ENCODE measurements around the gene CDC14A. TPM values are rescaled to one million over a fixed set of nuclear protein-coding genes. Genes with fewer than 3 reads are reported as not detected.

The CDC14A gene
- total RNA-seq, 1 experiment from 2014 or later, result 6.8 TPM

DNA sequence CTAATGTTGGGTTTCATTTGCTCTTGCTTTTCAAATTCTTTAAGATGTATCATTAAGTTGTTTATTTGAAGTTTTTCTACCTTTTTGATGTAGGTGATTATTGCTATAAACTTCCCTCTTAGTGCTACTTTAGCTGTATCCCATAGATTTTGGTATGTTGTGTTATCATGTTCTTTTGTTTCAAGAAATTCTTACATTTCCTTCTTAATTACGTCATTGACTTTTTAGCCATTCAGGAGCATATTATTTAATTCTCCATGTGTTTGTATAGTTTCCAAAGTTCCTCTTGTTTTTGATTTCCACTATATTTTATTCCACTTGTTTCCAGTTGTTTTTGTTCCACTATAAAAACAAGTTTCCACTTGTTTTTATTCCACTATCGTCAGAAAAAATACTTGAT is 200.6 kb downstream of the CDC14A start:
- Histone ChIP-seq H3K36me3 (ENCODE audit: insufficient read depth, low read length, poor library complexity, severe bottlenecking) (no peaks in the 10 kb centered on the region), H3K27me3 (replicated peaks; ENCODE audit: insufficient read depth, low read depth, low read length, poor library complexity) (no peaks in the 10 kb centered on the region), H3K9me3 (ENCODE audit: low read depth, low read length, poor library complexity, severe bottlenecking) (peaks cover 5% of the 10 kb centered on the region), H3K27ac (ENCODE audit: low read depth, low read length, poor library complexity, severe bottlenecking) (no peak overlapping the region), H3K4me3 (ENCODE audit: low read depth, low read length, poor library complexity, severe bottlenecking) (no peak overlapping the region), H3K4me1 (ENCODE audit: insufficient read depth, low read length, poor library complexity, severe bottlenecking) (no peaks in the 10 kb centered on the region)
- no peak for DNase-seq (ENCODE audit: low spot score)
- POLR2A ChIA-PET (ENCODE audit: low non-redundant PET), result no interaction called here
- TF ChIP-seq EZH2 (IDR thresholded peaks at IDR 0.05; ENCODE audit: borderline replicate concordance, low read depth, low read length, poor library complexity, severe bottlenecking), result no peak
- TF ChIP-seq, protein P1, sequence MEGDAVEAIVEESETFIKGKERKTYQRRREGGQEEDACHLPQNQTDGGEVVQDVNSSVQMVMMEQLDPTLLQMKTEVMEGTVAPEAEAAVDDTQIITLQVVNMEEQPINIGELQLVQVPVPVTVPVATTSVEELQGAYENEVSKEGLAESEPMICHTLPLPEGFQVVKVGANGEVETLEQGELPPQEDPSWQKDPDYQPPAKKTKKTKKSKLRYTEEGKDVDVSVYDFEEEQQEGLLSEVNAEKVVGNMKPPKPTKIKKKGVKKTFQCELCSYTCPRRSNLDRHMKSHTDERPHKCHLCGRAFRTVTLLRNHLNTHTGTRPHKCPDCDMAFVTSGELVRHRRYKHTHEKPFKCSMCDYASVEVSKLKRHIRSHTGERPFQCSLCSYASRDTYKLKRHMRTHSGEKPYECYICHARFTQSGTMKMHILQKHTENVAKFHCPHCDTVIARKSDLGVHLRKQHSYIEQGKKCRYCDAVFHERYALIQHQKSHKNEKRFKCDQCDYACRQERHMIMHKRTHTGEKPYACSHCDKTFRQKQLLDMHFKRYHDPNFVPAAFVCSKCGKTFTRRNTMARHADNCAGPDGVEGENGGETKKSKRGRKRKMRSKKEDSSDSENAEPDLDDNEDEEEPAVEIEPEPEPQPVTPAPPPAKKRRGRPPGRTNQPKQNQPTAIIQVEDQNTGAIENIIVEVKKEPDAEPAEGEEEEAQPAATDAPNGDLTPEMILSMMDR (conservative IDR thresholded peaks at IDR 0.05; ENCODE audit: low read depth, low read length), result no peak
- intact Hi-C loops (cut with micrococcal nuclease; ENCODE audit: unreplicated experiment), result no loop called here
- BruUV-seq (replicated peaks), result no TSS peak
- CTCF ChIA-PET, result no interaction called here

DNA sequence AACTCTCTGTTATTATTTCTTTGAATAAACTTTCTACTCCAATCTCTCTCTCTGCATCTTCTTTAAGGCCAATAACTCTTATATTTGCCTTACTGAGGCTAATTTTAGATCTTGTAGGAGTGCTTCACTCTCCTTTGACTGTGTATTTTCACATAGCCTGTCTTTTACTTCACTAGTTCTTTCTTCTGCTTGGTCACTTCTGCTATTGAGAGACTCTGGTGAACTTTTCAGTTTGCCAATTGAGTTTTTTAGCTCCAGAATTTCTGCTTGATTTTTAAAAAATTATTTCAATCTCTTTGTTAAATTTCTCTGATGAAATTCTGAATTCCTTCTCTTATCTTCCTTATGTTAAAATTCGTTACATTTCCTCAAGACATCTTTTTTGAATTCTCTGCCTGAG is 203.9 kb downstream of the CDC14A start:
- Histone ChIP-seq H3K27me3 (replicated peaks; ENCODE audit: insufficient read depth, low read depth, low read length, poor library complexity) (no peaks in the 10 kb centered on the region), H3K27ac (ENCODE audit: low read depth, low read length, poor library complexity, severe bottlenecking) (no peak overlapping the region), H3K4me3 (ENCODE audit: low read depth, low read length, poor library complexity, severe bottlenecking) (no peak overlapping the region), H3K9me3 (ENCODE audit: low read depth, low read length, poor library complexity, severe bottlenecking) (peaks cover 5% of the 10 kb centered on the region), H3K36me3 (ENCODE audit: insufficient read depth, low read length, poor library complexity, severe bottlenecking) (no peaks in the 10 kb centered on the region), H3K4me1 (ENCODE audit: insufficient read depth, low read length, poor library complexity, severe bottlenecking) (no peaks in the 10 kb centered on the region)
- intact Hi-C loops (cut with micrococcal nuclease; ENCODE audit: unreplicated experiment), result no loop called here
- no TSS peak for BruUV-seq (replicated peaks)
- ChIA-PET CTCF (no interaction called here), POLR2A (ENCODE audit: low non-redundant PET) (no interaction called here)
- no peak for DNase-seq (ENCODE audit: low spot score)
- TF ChIP-seq, protein P1 (conservative IDR thresholded peaks at IDR 0.05; ENCODE audit: low read depth, low read length), result no peak
- TF ChIP-seq EZH2 (IDR thresholded peaks at IDR 0.05; ENCODE audit: borderline replicate concordance, low read depth, low read length, poor library complexity, severe bottlenecking), result no peak

DNA sequence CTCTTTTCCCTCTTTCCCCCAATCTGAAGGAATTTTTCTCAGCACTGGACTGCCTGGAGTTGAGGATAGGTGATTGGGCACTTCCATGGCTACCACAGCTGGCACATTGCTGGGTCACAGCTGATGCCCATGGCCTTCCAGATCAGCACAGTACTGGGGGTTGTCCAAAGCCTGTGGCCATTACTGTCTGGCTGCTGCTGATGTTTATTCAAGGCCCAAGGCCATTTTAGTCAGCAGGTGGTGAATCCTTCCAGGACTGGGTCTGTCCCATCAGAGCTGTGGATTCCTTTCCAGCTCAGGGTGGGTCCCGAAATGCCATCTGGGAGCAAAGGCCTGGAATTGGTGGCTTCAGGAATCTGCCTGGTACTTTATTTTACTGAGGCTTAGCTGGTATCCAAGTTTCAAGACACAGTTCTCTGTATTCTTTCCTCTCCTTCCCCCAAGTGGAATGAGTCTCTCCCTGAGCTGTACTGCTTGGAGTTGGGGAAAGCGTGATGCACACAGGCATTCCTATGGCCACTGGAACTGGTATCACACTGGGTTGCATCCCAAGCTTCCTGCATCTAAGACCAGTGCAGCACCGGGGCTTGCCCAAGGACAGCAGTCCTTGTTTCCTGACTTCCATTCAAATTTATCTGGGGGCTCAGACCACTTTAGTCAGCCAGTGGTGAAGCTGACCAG is 204.8 kb downstream of the CDC14A start:
- Histone ChIP-seq H3K27me3 (replicated peaks; ENCODE audit: insufficient read depth, low read depth, low read length, poor library complexity) (peaks cover 2% of the 10 kb centered on the region), H3K36me3 (ENCODE audit: insufficient read depth, low read length, poor library complexity, severe bottlenecking) (no peaks in the 10 kb centered on the region), H3K27ac (ENCODE audit: low read depth, low read length, poor library complexity, severe bottlenecking) (no peak overlapping the region), H3K9me3 (ENCODE audit: low read depth, low read length, poor library complexity, severe bottlenecking) (peaks cover 3% of the 10 kb centered on the region), H3K4me1 (ENCODE audit: insufficient read depth, low read length, poor library complexity, severe bottlenecking) (no peaks in the 10 kb centered on the region), H3K4me3 (ENCODE audit: low read depth, low read length, poor library complexity, severe bottlenecking) (no peak overlapping the region)
- intact Hi-C loops (cut with micrococcal nuclease; ENCODE audit: unreplicated experiment), result no loop called here
- no peak for TF ChIP-seq EZH2 (IDR thresholded peaks at IDR 0.05; ENCODE audit: borderline replicate concordance, low read depth, low read length, poor library complexity, severe bottlenecking)
- TF ChIP-seq, protein P1 (conservative IDR thresholded peaks at IDR 0.05; ENCODE audit: low read depth, low read length), result no peak
- no TSS peak for BruUV-seq (replicated peaks)
- DNase-seq (ENCODE audit: low spot score), result no peak
- CTCF ChIA-PET, result no interaction called here
- POLR2A ChIA-PET (ENCODE audit: low non-redundant PET), result no interaction called here
